Inflammatory macrophage treated with lipopolysaccharide for 4 hours (primary cell): ENCODE results near the gene COPS2.
A peak's percentile ranks its signal among the peaks of the same experiment; 100 is the strongest.
"Not testable (repeated sequence)": the region's sequence is repeated elsewhere in the genome, so short reads cannot be mapped to it uniquely, and the experiment has no call there.

Source experiments
- DNase-seq: peaks from one replicate; pipeline ENCODE4 v3.0.0-alpha.2; 2020

Gene COPS2

GRCh38 chr15:49155110-49155833 lies at the start of gene COPS2:
Gene COPS2 (minus strand): TSS chr15:49155599. CDS start chr15:49155578, 21 bp downstream.
- peak; percentile 98 for DNase-seq

GRCh38 chr15:49200347-49200746 lies 44.9 kb upstream of the COPS2 start:
- no peak for DNase-seq

- DNase-seq, result no peak
Observed at GRCh38 chr15:49199666-49200065, 44.3 kb upstream of the COPS2 start.

GRCh38 chr15:49196856-49197255 lies 41.5 kb upstream of the COPS2 start:
- DNase-seq, result no peak

GRCh38 chr15:49191892-49192291 lies 36.5 kb upstream of the COPS2 start:
- DNase-seq, result no peak

- peak; percentile 78 for DNase-seq
Observed at GRCh38 chr15:49190586-49190985, 35.2 kb upstream of the COPS2 start.

GRCh38 chr15:49189631-49190030 lies 34.2 kb upstream of the COPS2 start:
- DNase-seq, result no peak

- DNase-seq, result no peak
Observed at GRCh38 chr15:49188933-49189332, 33.5 kb upstream of the COPS2 start.

GRCh38 chr15:49187549-49188245 lies 32.3 kb upstream of the COPS2 start:
- DNase-seq, result peak; percentile 12

GRCh38 chr15:49185473-49185872 lies 30.1 kb upstream of the COPS2 start:
- no peak for DNase-seq

GRCh38 chr15:49183741-49184140 lies 28.3 kb upstream of the COPS2 start:
- DNase-seq, result not testable (repeated sequence)

- no peak for DNase-seq
Observed at GRCh38 chr15:49182128-49182527, 26.7 kb upstream of the COPS2 start.

GRCh38 chr15:49179433-49180190 lies 24.2 kb upstream of the COPS2 start:
- no peak for DNase-seq

GRCh38 chr15:49178497-49178896 lies 23.1 kb upstream of the COPS2 start:
- DNase-seq, result no peak

GRCh38 chr15:49175582-49176397 lies 20.4 kb upstream of the COPS2 start:
- not testable (repeated sequence) for DNase-seq

GRCh38 chr15:49174902-49175301 lies 19.5 kb upstream of the COPS2 start:
- DNase-seq, result no peak

GRCh38 chr15:49171790-49172189 lies 16.4 kb upstream of the COPS2 start:
- no peak for DNase-seq

GRCh38 chr15:49169880-49170597 lies 14.6 kb upstream of the COPS2 start, which contains the start of gene GALK2:
Gene GALK2 (plus strand): TSS chr15:49170247. CDS start chr15:49170323, 76 bp downstream.
- DNase-seq, result peak; percentile 88

GRCh38 chr15:49168016-49168415 lies 12.6 kb upstream of the COPS2 start:
- no peak for DNase-seq

- DNase-seq, result no peak
Observed at GRCh38 chr15:49164865-49165264, 9.5 kb upstream of the COPS2 start.

GRCh38 chr15:49163678-49164077 lies 8.3 kb upstream of the COPS2 start:
- no peak for DNase-seq
